Trophoblast cell (in vitro differentiated cells and primary cell): ENCODE measurements around the gene REEP5.

Experiments
- DNase-seq, 2 donors: peaks; one replicate each; pipeline ENCODE4 v3.0.0-alpha.2; 2016
- H2AFZ ChIP-seq: 2 replicates; pipeline ENCODE4 v1.6.1; 2013; ENCODE audit warnings: low read length, moderate library complexity, mild to moderate bottlenecking; ENCODE audit not compliant: insufficient read depth, poor library complexity
- H2AK5ac ChIP-seq: 2 replicates; pipeline ENCODE4 v1.6.1; 2013; ENCODE audit warnings: mild to moderate bottlenecking, low read length
- H2BK120ac ChIP-seq: 2 replicates; pipeline ENCODE4 v1.6.1; 2013; ENCODE audit warnings: low read length, mild to moderate bottlenecking, moderate library complexity; ENCODE audit not compliant: insufficient read depth, poor library complexity
- H2BK12ac ChIP-seq: 2 replicates; pipeline ENCODE4 v1.6.1; 2013; ENCODE audit warnings: mild to moderate bottlenecking, low read length, moderate library complexity
- H2BK5ac ChIP-seq: 2 replicates; pipeline ENCODE4 v1.6.1; 2013; ENCODE audit warnings: low read length, low read depth, moderate library complexity, mild to moderate bottlenecking; ENCODE audit not compliant: poor library complexity
- H3K14ac ChIP-seq: 2 replicates; pipeline ENCODE4 v1.6.1; 2013; ENCODE audit warnings: mild to moderate bottlenecking, low read length
- H3K18ac ChIP-seq: 2 replicates; pipeline ENCODE4 v1.6.1; 2013; ENCODE audit warnings: mild to moderate bottlenecking, low read length
- H3K23ac ChIP-seq: 2 replicates; pipeline ENCODE4 v1.6.1; 2013; ENCODE audit warnings: low read length
- H3K27ac ChIP-seq: 2 replicates; pipeline ENCODE4 v1.5.1; 2013; ENCODE audit warnings: low read depth, mild to moderate bottlenecking, inconsistent platforms, low read length, moderate library complexity
- H3K27me3 ChIP-seq: 2 replicates; pipeline ENCODE4 v1.6.1; 2013; ENCODE audit warnings: inconsistent platforms, mild to moderate bottlenecking, low read length, moderate library complexity; ENCODE audit not compliant: insufficient read depth
- H3K36me3 ChIP-seq, 2 experiments: 1 replicate in 1 of 2; 2 replicates in 1 of 2; pipeline ENCODE4 v1.6.1; 2013; ENCODE audit warnings: low read length in 2 of 2, mild to moderate bottlenecking in 2 of 2, moderate library complexity in 1 of 2; ENCODE audit not compliant: insufficient read depth in 2 of 2, control insufficient read depth in 1 of 2
- H3K4ac ChIP-seq: 2 replicates; pipeline ENCODE4 v1.6.1; 2013; ENCODE audit warnings: low read depth, mild to moderate bottlenecking, low read length, moderate library complexity
- H3K4me1 ChIP-seq, 2 experiments: 1 replicate in 1 of 2; 2 replicates in 1 of 2; pipeline ENCODE4 v1.6.1; 2013; ENCODE audit warnings: low read length in 2 of 2, mild to moderate bottlenecking in 2 of 2, moderate library complexity in 1 of 2; ENCODE audit not compliant: insufficient read depth in 2 of 2, control insufficient read depth in 1 of 2
- H3K4me2 ChIP-seq: 2 replicates; pipeline ENCODE4 v1.6.1; 2013; ENCODE audit warnings: inconsistent platforms, mild to moderate bottlenecking, low read length, moderate library complexity
- H3K4me3 ChIP-seq: 2 replicates; pipeline ENCODE4 v1.5.1; 2013; ENCODE audit warnings: mild to moderate bottlenecking, low read depth, low read length, inconsistent platforms
- H3K79me1 ChIP-seq: one replicate; pipeline ENCODE4 v1.6.1; 2013; ENCODE audit warnings: low read length
- H3K79me2 ChIP-seq: 2 replicates; pipeline ENCODE4 v1.6.1; 2013; ENCODE audit warnings: low read length, mild to moderate bottlenecking; ENCODE audit not compliant: control insufficient read depth, insufficient read depth, poor library complexity
- H3K9ac ChIP-seq: 2 replicates; pipeline ENCODE4 v1.6.1; 2013; ENCODE audit warnings: mild to moderate bottlenecking, low read length
- H3K9me3 ChIP-seq: 2 replicates; pipeline ENCODE4 v1.6.1; 2013; ENCODE audit warnings: low read depth, mild to moderate bottlenecking, control low read depth, inconsistent platforms, low read length; ENCODE audit not compliant: insufficient read depth
- H4K12ac ChIP-seq: 2 replicates; pipeline ENCODE4 v1.6.1; 2013; ENCODE audit warnings: low read depth, mild to moderate bottlenecking, low read length, moderate library complexity
- H4K8ac ChIP-seq: 2 replicates; pipeline ENCODE4 v1.6.1; 2013; ENCODE audit warnings: low read depth, mild to moderate bottlenecking, low read length, moderate library complexity
- H4K91ac ChIP-seq: one replicate; pipeline ENCODE4 v1.6.1; 2013; ENCODE audit warnings: low read depth, mild to moderate bottlenecking, low read length, moderate library complexity
- WGBS: extraction: QIAGEN DNeasy Blood & Tissue Kit; methylation state at CpG from one replicate; pipeline ENCODE4 v1.1.7; 2013; ENCODE audit warnings: missing lambda C conversion rate; ENCODE audit not compliant: insufficient read length, insufficient coverage; ENCODE audit errors: extremely low coverage; 5-methylcytosine and 5-hydroxymethylcytosine counted together

Gene REEP5

DNA sequence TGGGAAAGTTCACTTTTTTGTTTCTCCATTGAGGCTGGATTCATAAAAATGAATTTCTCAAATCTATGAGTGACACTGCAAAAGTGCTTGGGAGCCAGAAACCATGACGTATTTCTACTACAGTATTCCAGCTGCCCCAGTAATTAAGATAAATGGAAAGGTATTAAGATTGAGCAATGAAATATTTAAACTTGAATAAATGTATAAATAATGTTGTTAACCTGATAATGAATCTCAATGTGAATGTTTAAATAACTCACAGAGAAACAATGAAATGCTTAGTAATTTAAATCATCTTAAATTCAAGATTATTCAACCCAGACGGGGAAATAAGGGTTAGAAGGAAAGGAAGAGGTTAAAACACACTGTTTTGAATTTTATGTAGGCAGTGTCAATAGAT is 72.1 kb downstream of the REEP5 start:
- no peak for DNase-seq
- H3K4me2 ChIP-seq = no peak overlapping the region
- no peaks in the 10 kb centered on the region for H3K79me1 ChIP-seq
- no peak overlapping the region for H4K8ac ChIP-seq
- no peak overlapping the region for H2AFZ ChIP-seq
- H3K4me3 ChIP-seq = no peak overlapping the region
- H2BK120ac ChIP-seq = no peak overlapping the region
- no peak overlapping the region for H4K91ac ChIP-seq
- no peak overlapping the region for H2BK12ac ChIP-seq
- no peaks in the 10 kb centered on the region for H3K4me1 ChIP-seq
- H3K36me3 ChIP-seq = no peaks in the 10 kb centered on the region
- H3K27ac ChIP-seq = no peak overlapping the region
- H3K4ac ChIP-seq = no peak overlapping the region
- H3K9ac ChIP-seq = no peak overlapping the region
- H3K9me3 ChIP-seq = no peaks in the 10 kb centered on the region
- H3K14ac ChIP-seq = no peak overlapping the region
- no peak overlapping the region for H3K23ac ChIP-seq
- no peak overlapping the region for H2BK5ac ChIP-seq
- no peaks in the 10 kb centered on the region for H3K79me2 ChIP-seq
- no peaks in the 10 kb centered on the region for H3K27me3 ChIP-seq
- H2AK5ac ChIP-seq = no peak overlapping the region
- no CpG with 5 or more reads among the region's 2 CpGs for WGBS
- H4K12ac ChIP-seq = no peak overlapping the region
- no peak overlapping the region for H3K18ac ChIP-seq

DNA sequence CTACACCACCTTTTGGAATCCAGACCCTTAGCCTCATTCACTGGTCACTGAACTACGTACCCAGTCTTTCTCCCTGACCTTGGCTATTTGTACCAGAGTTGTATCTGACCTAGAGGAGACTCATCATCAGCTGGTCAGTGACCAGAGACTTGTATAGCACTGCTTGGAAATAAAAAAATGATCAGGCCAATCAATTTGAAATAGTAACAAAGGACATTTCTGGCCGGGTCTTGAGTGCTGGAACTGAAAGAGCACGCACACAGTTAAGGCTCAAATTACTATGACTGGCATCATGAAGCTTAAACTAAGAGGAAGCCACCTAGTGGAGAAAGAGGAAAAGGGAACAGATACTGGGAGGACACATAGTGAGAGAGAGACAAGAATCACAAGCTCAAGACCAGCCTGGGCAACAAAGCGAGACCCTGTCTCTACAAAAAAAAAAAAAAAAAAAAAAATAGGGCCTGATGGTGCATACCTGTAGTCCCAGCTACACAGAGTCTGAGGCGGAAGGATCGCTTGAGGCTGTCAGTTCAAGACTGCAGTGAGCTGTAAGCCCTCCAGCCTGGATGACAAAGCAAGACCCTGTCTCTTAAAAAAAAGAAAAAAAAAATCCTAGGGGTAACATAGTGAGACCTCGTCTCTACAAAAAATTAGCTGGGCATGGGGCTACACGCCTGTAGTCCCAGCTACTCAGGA is 73.8 kb downstream of the REEP5 start:
- H4K91ac ChIP-seq = no peak overlapping the region
- H3K4me3 ChIP-seq = no peak overlapping the region
- peak overlapping the region; percentile 1 for H3K4me2 ChIP-seq
- no peaks in the 10 kb centered on the region for H3K79me1 ChIP-seq
- H3K9ac ChIP-seq = no peak overlapping the region
- H2BK12ac ChIP-seq = no peak overlapping the region
- H3K14ac ChIP-seq = no peak overlapping the region
- H2BK120ac ChIP-seq = no peak overlapping the region
- H3K27ac ChIP-seq = no peak overlapping the region
- H3K4me1 ChIP-seq = no peaks in the 10 kb centered on the region
- peak; percentile 16 to 79 for DNase-seq
- no peak overlapping the region for H3K23ac ChIP-seq
- no peaks in the 10 kb centered on the region for H3K36me3 ChIP-seq
- no peak overlapping the region for H4K8ac ChIP-seq
- H3K18ac ChIP-seq = no peak overlapping the region
- H3K4ac ChIP-seq = no peak overlapping the region
- H3K9me3 ChIP-seq = no peaks in the 10 kb centered on the region
- H2AFZ ChIP-seq = peak overlapping the region; percentile 10
- no CpG with 5 or more reads among the region's 8 CpGs for WGBS
- no peaks in the 10 kb centered on the region for H3K27me3 ChIP-seq
- no peak overlapping the region for H2BK5ac ChIP-seq
- H2AK5ac ChIP-seq = no peak overlapping the region
- no peak overlapping the region for H4K12ac ChIP-seq
- no peaks in the 10 kb centered on the region for H3K79me2 ChIP-seq

DNA sequence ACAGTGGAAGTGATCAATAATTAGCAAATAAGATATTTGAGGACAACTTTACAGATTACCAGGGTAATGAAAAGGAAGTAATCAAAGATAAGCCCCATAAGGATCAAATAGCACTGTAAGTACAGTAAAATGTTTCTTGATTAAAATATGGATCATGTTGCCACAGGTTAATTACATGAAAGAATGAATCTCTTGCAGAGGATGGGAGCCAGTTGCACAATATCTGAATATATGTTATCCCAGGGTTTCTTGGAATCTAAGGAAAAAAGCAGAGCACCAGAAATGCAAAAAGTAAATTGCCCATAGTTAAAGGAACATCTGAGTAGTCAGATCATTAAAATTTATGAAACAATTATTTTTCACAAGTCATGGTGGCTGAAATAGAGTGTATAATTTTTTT is 74.7 kb downstream of the REEP5 start:
- peak in 1 of 2 donors; percentile 16 for DNase-seq
- Histone ChIP-seq H3K27ac (no peak overlapping the region), H3K27me3 (no peaks in the 10 kb centered on the region), H4K12ac (no peak overlapping the region), H3K14ac (no peak overlapping the region), H3K36me3 (no peaks in the 10 kb centered on the region), H2BK120ac (no peak overlapping the region), H4K8ac (no peak overlapping the region), H3K4ac (no peak overlapping the region), H2BK12ac (no peak overlapping the region), H4K91ac (no peak overlapping the region), H2AFZ (no peak overlapping the region), H3K9ac (no peak overlapping the region), H3K23ac (no peak overlapping the region), H3K18ac (no peak overlapping the region), H3K79me1 (no peaks in the 10 kb centered on the region), H3K79me2 (no peaks in the 10 kb centered on the region), H3K4me3 (no peak overlapping the region), H3K4me1 (no peaks in the 10 kb centered on the region), H2BK5ac (no peak overlapping the region), H2AK5ac (no peak overlapping the region), H3K4me2 (no peak overlapping the region), H3K9me3 (no peaks in the 10 kb centered on the region)

DNA sequence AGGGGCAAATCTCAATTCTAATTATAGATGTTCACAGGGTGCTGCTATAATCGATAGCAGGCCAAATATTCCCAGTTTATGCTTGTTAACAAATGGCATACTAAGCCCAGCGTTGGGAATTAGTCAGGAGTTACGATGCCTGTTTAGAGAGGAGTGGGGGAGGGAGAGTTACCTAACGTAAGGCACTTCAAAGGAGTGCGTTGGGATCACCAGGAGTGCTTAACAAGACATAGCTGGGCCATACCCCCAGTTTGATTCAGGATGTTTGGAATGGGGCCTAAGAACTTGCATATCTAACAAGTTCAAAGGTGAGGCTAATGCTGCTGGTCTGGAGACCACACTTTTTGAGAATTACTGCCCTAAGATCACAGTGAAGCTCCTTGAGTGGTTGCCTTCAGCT is 75.5 kb downstream of the REEP5 start:
- Histone ChIP-seq H3K79me1 (no peaks in the 10 kb centered on the region), H4K8ac (no peak overlapping the region), H2BK12ac (no peak overlapping the region), H3K27ac (no peak overlapping the region), H3K9ac (no peak overlapping the region), H4K12ac (no peak overlapping the region), H2AK5ac (no peak overlapping the region), H3K4me2 (no peak overlapping the region), H2AFZ (no peak overlapping the region), H3K27me3 (no peaks in the 10 kb centered on the region), H2BK5ac (no peak overlapping the region), H3K4ac (no peak overlapping the region), H3K79me2 (no peaks in the 10 kb centered on the region), H2BK120ac (no peak overlapping the region), H3K9me3 (no peaks in the 10 kb centered on the region), H3K4me1 (no peaks in the 10 kb centered on the region), H3K4me3 (no peak overlapping the region), H3K14ac (no peak overlapping the region), H3K36me3 (no peaks in the 10 kb centered on the region), H4K91ac (no peak overlapping the region), H3K18ac (no peak overlapping the region), H3K23ac (peak overlapping the region; percentile 85)
- no CpG with 5 or more reads among the region's 5 CpGs for whole genome bisulfite sequencing
- no peak for DNase-seq
